Body of pancreas (tissue), 4 donors: ENCODE results near the gene SELENOM. TPM values are rescaled to one million over a fixed set of nuclear protein-coding genes. Genes with fewer than 3 reads are reported as not detected.

Source experiments
- ATAC-seq: fragments of 150-250 bp; one replicate; pipeline ENCODE4 v1.9.1; 2016
- DNase-seq, 4 donors: peaks; one replicate each; pipeline ENCODE4 v3.0.0-alpha.2; 2019
- H3K27ac ChIP-seq, 4 donors: fragments of 200-600 bp; sonication (generic); 1 replicate in 3 of 4; 2 replicates in 1 of 4; pipeline versions ENCODE4 v1.5.1 to v1.6.1; 2016 to 2019; ENCODE audit warnings: mild to moderate bottlenecking in 1 of 4, mixed read lengths in 1 of 4, moderate library complexity in 1 of 4
- H3K27me3 ChIP-seq, 2 donors: fragments of 200-600 bp; sonication (generic); one replicate each; pipeline ENCODE4 v1.6.0; 2016; ENCODE audit warnings: mild to moderate bottlenecking in 1 of 2
- H3K36me3 ChIP-seq, 2 donors: fragments of 200-600 bp; sonication (generic); replicated peaks in 1 of 2; 2 replicates each; pipeline ENCODE4 v1.5.1; 2016; ENCODE audit warnings: low read depth in 2 of 2; ENCODE audit not compliant: insufficient read depth in 1 of 2
- H3K4me1 ChIP-seq: fragments of 200-600 bp; sonication (generic); one replicate; pipeline ENCODE4 v1.6.0; 2016
- H3K4me3 ChIP-seq, 2 donors: fragments of 200-600 bp; sonication (generic); 1 replicate in 1 of 2; 2 replicates in 1 of 2; pipeline ENCODE4 v1.5.1; 2016 to 2019
- H3K9me3 ChIP-seq, 3 donors: fragments of 200-600 bp; sonication (generic); 1 replicate in 2 of 3; 2 replicates in 1 of 3; pipeline ENCODE4 v1.5.1; 2016
- CTCF ChIP-seq, 7 experiments: fragments of 450-650 bp in 4 of 7; fragments of 200-600 bp in 3 of 7; sonication (generic) in 3 of 7; IDR thresholded peaks; one replicate each; pipeline ENCODE4 v1.5.1; 2016 to 2019; ENCODE audit warnings: antibody characterized with exemption in 7 of 7
- POLR2A ChIP-seq, 3 donors: fragments of 450-650 bp; IDR thresholded peaks; one replicate each; pipeline ENCODE4 v1.6.1; 2016; ENCODE audit warnings: antibody characterized with exemption in 3 of 3, mild to moderate bottlenecking in 2 of 3
- WGBS, 2 donors: methylation state at CpG; one replicate each; pipeline ENCODE4 v1.1.5; 2017; 5-methylcytosine and 5-hydroxymethylcytosine counted together
- intact Hi-C: fragments of 100-400 bp; cut with DNase I; formaldehyde crosslinking; loops from one replicate; pipeline ENCODE4 v1.15.1; 2023
- total RNA-seq, 2 donors: library from RNA; depleted of rRNA; stranded (reverse); fragments of >200 nt; gene quantifications; one replicate each; pipeline ENCODE4 v1.1.0, GENCODE V29; 2016

Gene SELENOM
- total RNA-seq, 2 donors from 2014 or later = 127 to 198 TPM

GRCh38 chr22:31126869-31127175 is 19.5 kb upstream of the SELENOM start:
- intact Hi-C loops = no loop called here
- Histone ChIP-seq H3K9me3 (no peaks in the 10 kb centered on the region), H3K4me3 (no peak overlapping the region), H3K4me1 (peaks cover 46% of the 10 kb centered on the region), H3K36me3 (no peaks in the 10 kb centered on the region), H3K27me3 (no peaks in the 10 kb centered on the region), H3K27ac (no peak overlapping the region)
- WGBS, 2 donors = 91 to 94% methylated on average over 9 to 13 of the region's 13 CpGs
- no peak for TF ChIP-seq CTCF (IDR thresholded peaks at IDR 0.05)
- ATAC-seq (no peak), DNase-seq (no peak)

- H3K27ac ChIP-seq = no peak overlapping the region
- H3K27me3 ChIP-seq = no peaks in the 10 kb centered on the region
- H3K9me3 ChIP-seq = no peaks in the 10 kb centered on the region
- intact Hi-C loops = no loop called here
- no peaks in the 10 kb centered on the region for H3K36me3 ChIP-seq
- no peak for TF ChIP-seq CTCF (IDR thresholded peaks at IDR 0.05)
- TF ChIP-seq POLR2A (IDR thresholded peaks at IDR 0.05) = no peak
- ATAC-seq = no peak
- DNase-seq = no peak
- WGBS, 2 donors = 89% methylated on average over 7 to 20 of the region's 22 CpGs
- no peak overlapping the region for H3K4me3 ChIP-seq
- H3K4me1 ChIP-seq = peaks cover 41% of the 10 kb centered on the region
Measured at GRCh38 chr22:31126128-31126868, 18.9 kb upstream of the SELENOM start.

- H3K4me1 ChIP-seq = peaks cover 34% of the 10 kb centered on the region
- no peaks in the 10 kb centered on the region for H3K27me3 ChIP-seq
- no peak overlapping the region for H3K4me3 ChIP-seq
- no peak for TF ChIP-seq CTCF (IDR thresholded peaks at IDR 0.05)
- no peak for TF ChIP-seq POLR2A (IDR thresholded peaks at IDR 0.05)
- intact Hi-C loops = no loop called here
- no peak overlapping the region for H3K27ac ChIP-seq
- no peak for ATAC-seq
- WGBS, 2 donors = 74 to 81% methylated on average over 9 of the region's 12 CpGs
- H3K36me3 ChIP-seq = no peaks in the 10 kb centered on the region
- H3K9me3 ChIP-seq = no peaks in the 10 kb centered on the region
- DNase-seq = no peak
Measured at GRCh38 chr22:31125521-31126117, 18.3 kb upstream of the SELENOM start.

GRCh38 chr22:31124811-31125465 is 17.6 kb upstream of the SELENOM start:
- Histone ChIP-seq H3K36me3 (no peaks in the 10 kb centered on the region), H3K27ac (no peak overlapping the region), H3K27me3 (no peaks in the 10 kb centered on the region), H3K4me3 (no peak overlapping the region), H3K9me3 (no peaks in the 10 kb centered on the region), H3K4me1 (peaks cover 28% of the 10 kb centered on the region)
- TF ChIP-seq POLR2A (IDR thresholded peaks at IDR 0.05) (no peak), CTCF (IDR thresholded peaks at IDR 0.05) (no peak)
- intact Hi-C loops = no loop called here
- ATAC-seq (no peak), DNase-seq (no peak)
- WGBS, 2 donors = 86 to 92% methylated on average over 2 to 14 of the region's 14 CpGs
